ENCODE results near the gene EXOG.

- TF ChIP-seq CTCF (IDR thresholded peaks at IDR 0.05) (no peak), POLR2AphosphoS5 (IDR thresholded peaks at IDR 0.05; ENCODE audit: low read depth, low read length) (no peak), REST (IDR thresholded peaks at IDR 0.05; ENCODE audit: insufficient read depth in 1 of 2, low read depth in 2 of 2, low read length in 1 of 2) (no peak), TCF7L2 (IDR thresholded peaks at IDR 0.05; ENCODE audit: low read depth, low read length) (no peak), SIN3A (IDR thresholded peaks at IDR 0.05; ENCODE audit: borderline replicate concordance, insufficient read depth, low read depth, low read length) (no peak)
These were observed 24.8 kb upstream of the EXOG start for GRCh38 chr3:38471260-38471857.
